Skeletal muscle satellite cell (primary cell): ENCODE measurements around the gene CACNG7.
"Not testable (repeated sequence)": the region's sequence is repeated elsewhere in the genome, so short reads cannot be mapped to it uniquely, and the experiment has no call there.

Source experiments
- H3K27me3 ChIP-seq: 2 replicates; pipeline ENCODE4 v1.7.0; 2013; ENCODE audit warnings: low read length; ENCODE audit not compliant: control insufficient read depth, insufficient read depth
- H3K36me3 ChIP-seq: 2 replicates; pipeline ENCODE4 v1.7.0; 2013; ENCODE audit warnings: mild to moderate bottlenecking, control low read depth, low read length; ENCODE audit not compliant: insufficient read depth
- H3K4me1 ChIP-seq: 2 replicates; pipeline ENCODE4 v1.7.0; 2013; ENCODE audit warnings: low read length; ENCODE audit not compliant: control insufficient read depth, insufficient read depth
- H3K4me2 ChIP-seq: 2 replicates; pipeline ENCODE4 v1.7.0; 2013; ENCODE audit warnings: mild to moderate bottlenecking, low read length
- H3K4me3 ChIP-seq: 2 replicates; pipeline ENCODE4 v1.7.0; 2013; ENCODE audit warnings: low read length
- H3K9ac ChIP-seq: 2 replicates; pipeline ENCODE4 v1.7.0; 2013; ENCODE audit warnings: mild to moderate bottlenecking, low read depth, low read length, moderate library complexity
- H3K9me3 ChIP-seq: replicated peaks from 2 replicates; pipeline ENCODE4 v1.7.0; 2013; ENCODE audit warnings: mild to moderate bottlenecking, control low read depth, low read length

The CACNG7 gene

GRCh38 chr19:53944933-53945332 lies 35.9 kb downstream of the CACNG7 start:
- H3K4me1 ChIP-seq = no peaks in the 10 kb centered on the region

DNA sequence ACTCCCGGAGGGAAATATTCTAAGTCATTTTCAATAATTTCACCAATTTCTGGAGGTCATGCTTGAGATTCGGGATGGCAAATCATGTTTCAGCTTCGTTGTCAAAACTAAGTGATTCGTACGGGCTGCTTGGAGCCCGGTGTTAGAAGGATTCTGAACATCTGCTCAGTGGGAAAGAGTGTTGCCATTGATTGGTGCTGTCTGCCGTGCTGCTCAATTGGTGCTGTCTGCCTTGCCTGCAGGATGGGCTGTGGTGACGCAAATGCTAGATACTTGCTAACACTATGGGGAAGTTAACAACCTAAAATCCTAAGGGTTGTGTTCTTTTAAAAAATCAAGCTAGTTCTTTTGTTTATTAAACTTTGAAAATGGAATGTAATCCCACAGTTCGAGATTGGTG lies 36.4 kb downstream of the CACNG7 start:
- no peaks in the 10 kb centered on the region for H3K9me3 ChIP-seq
- H3K4me1 ChIP-seq = no peaks in the 10 kb centered on the region
- no peak overlapping the region for H3K4me2 ChIP-seq
- no peaks in the 10 kb centered on the region for H3K36me3 ChIP-seq
- H3K27me3 ChIP-seq = peaks cover 15% of the 10 kb centered on the region
- no peak overlapping the region for H3K4me3 ChIP-seq
- H3K9ac ChIP-seq = no peak overlapping the region

More at GRCh38 chr19:53944933-53945332, 35.9 kb downstream of the CACNG7 start:
- H3K9ac ChIP-seq = no peak overlapping the region
- no peaks in the 10 kb centered on the region for H3K9me3 ChIP-seq
- H3K4me2 ChIP-seq = no peak overlapping the region
- H3K27me3 ChIP-seq = peaks cover 15% of the 10 kb centered on the region
- H3K36me3 ChIP-seq = no peaks in the 10 kb centered on the region
- no peak overlapping the region for H3K4me3 ChIP-seq

DNA sequence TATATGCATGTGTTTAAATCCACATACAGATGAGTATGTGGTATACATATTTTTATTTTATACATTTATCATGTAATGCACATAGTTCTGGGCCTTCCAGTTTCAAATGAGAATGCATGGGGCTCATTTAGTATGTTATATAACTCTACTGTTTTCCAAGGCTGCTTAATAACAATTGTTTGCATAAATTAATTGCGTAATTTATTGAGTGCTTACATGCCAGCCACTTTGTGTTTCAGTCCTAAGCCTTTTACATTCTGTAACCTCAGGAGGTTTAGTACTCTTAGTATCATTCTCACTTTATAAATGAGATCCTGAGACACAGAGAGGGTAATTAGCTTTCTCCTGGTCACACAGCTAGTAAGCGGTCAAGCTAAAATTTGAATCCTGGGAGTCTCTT lies 36.9 kb downstream of the CACNG7 start:
- no peak overlapping the region for H3K4me2 ChIP-seq
- H3K27me3 ChIP-seq = peaks cover 15% of the 10 kb centered on the region
- no peaks in the 10 kb centered on the region for H3K9me3 ChIP-seq
- no peak overlapping the region for H3K4me3 ChIP-seq
- H3K36me3 ChIP-seq = no peaks in the 10 kb centered on the region
- H3K4me1 ChIP-seq = no peaks in the 10 kb centered on the region
- no peak overlapping the region for H3K9ac ChIP-seq

DNA sequence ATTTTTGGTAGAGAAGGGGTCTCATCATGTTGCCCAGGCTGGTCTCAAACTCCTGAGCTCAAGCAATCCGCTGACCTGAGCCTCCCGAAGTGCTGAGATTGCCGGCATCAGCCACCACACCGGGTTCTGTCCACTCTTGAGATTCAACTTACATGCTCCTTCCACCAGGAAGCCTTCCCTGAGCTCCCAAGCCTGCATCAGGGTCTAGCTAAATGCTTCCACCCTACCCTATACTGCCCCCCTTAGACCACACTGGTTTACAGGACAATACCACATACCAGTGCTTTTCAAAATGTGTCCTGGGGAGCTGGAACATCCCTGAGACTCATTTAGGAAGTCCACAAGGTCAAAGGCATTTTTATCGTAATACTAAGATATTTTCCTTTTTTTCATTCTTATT lies 38.5 kb downstream of the CACNG7 start:
- Histone ChIP-seq H3K9ac (no peak overlapping the region), H3K4me1 (no peaks in the 10 kb centered on the region), H3K4me3 (no peak overlapping the region), H3K36me3 (no peaks in the 10 kb centered on the region), H3K9me3 (no peaks in the 10 kb centered on the region), H3K4me2 (no peak overlapping the region), H3K27me3 (peaks cover 5% of the 10 kb centered on the region)

- not testable (repeated sequence) for H3K36me3 ChIP-seq, H3K4me2 ChIP-seq, H3K9ac ChIP-seq, H3K27me3 ChIP-seq, H3K9me3 ChIP-seq, H3K4me1 ChIP-seq, H3K4me3 ChIP-seq
Observed at GRCh38 chr19:53948611-53949010, 39.5 kb downstream of the CACNG7 start.

DNA sequence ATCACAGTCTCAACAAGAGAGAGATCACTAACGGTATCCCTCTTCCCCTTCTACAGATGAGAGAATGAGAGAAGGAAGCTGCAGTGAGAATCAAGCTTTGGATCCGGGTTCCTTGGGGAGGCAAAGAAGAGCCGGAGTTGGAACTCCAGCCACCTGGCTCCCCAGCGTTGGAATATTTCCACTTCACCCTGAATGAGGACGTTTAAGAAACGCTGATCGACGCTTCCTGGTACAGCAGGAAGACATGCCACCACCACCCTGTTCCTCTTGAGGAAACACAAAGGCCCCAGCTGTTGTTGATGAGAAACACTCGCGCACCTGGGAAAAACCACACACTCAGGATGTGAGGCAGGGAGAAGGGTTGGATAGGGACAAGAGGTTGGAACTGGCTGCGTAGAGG lies 42.4 kb downstream of the CACNG7 start:
- Histone ChIP-seq H3K27me3 (peaks cover 3% of the 10 kb centered on the region), H3K9me3 (no peaks in the 10 kb centered on the region), H3K9ac (no peak overlapping the region), H3K4me3 (no peak overlapping the region), H3K36me3 (no peaks in the 10 kb centered on the region), H3K4me1 (no peaks in the 10 kb centered on the region), H3K4me2 (no peak overlapping the region)

DNA sequence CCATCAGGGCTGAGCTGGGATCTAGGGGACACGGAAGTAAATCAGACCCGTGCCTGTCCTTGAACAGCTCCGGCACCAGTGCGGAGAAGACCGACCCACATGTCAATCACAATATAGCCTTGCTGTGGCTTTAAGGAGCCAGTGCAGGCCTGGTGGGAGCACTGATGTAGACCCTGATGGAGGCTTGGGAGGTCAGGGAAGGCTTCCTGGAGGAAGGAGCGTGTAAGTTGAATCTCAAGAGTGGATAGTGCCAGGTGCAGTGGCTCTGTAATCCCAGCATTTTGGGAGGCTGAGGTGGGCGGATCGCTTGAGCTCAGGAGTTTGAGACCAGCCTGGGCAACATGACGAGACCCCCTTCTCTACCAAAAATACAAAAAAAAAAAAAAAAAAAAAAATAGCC lies 42.9 kb downstream of the CACNG7 start:
- Histone ChIP-seq H3K4me3 (no peak overlapping the region), H3K4me2 (no peak overlapping the region), H3K9me3 (no peaks in the 10 kb centered on the region), H3K27me3 (peaks cover 3% of the 10 kb centered on the region), H3K9ac (no peak overlapping the region), H3K36me3 (no peaks in the 10 kb centered on the region), H3K4me1 (no peaks in the 10 kb centered on the region)

GRCh38 chr19:53953383-53953782 lies 44.3 kb downstream of the CACNG7 start:
- no peaks in the 10 kb centered on the region for H3K4me1 ChIP-seq
- no peaks in the 10 kb centered on the region for H3K36me3 ChIP-seq
- H3K4me2 ChIP-seq = no peak overlapping the region
- H3K4me3 ChIP-seq = no peak overlapping the region
- no peak overlapping the region for H3K9ac ChIP-seq
- peaks cover 16% of the 10 kb centered on the region for H3K27me3 ChIP-seq
- no peaks in the 10 kb centered on the region for H3K9me3 ChIP-seq

DNA sequence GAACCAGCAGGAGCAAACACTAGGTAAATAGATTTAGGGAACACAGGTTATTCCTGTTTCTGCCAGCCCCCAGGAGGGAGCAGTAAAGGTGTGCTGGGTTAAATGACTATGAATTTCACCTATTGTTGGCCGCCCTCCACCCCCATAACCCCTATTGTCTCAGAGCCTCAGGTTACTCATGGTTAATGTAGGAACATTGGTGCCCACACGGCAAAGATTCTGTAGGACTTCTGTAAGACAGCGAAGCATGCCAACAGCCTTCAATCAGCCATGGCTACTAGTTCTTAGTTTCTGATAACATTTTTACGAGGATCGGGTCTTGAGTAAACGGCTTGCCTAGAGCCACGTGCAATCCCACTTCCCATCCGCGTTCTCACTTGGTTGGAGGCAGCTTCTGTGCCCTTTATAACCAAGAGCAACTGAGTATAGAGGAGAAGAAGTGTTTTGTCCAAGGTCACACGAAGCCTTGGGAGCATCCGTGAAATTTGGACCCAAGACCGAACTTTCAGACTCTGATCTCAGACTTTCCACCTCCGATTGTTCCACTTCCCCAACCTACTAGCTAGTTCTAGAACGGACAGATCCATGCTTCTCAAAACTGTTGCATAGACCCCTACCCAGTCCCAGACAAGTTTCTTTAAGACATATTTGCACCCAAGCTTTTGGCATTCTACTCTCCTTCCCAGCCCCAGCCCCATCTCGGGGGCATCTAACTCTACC lies 48.5 kb downstream of the CACNG7 start:
- Histone ChIP-seq H3K9ac (no peak overlapping the region), H3K27me3 (peaks cover 41% of the 10 kb centered on the region), H3K4me2 (no peak overlapping the region), H3K9me3 (no peaks in the 10 kb centered on the region), H3K4me1 (no peaks in the 10 kb centered on the region), H3K4me3 (no peak overlapping the region), H3K36me3 (no peaks in the 10 kb centered on the region)

- Histone ChIP-seq H3K27me3 (peaks cover 41% of the 10 kb centered on the region), H3K36me3 (no peaks in the 10 kb centered on the region), H3K4me3 (no peak overlapping the region), H3K9ac (no peak overlapping the region), H3K4me2 (no peak overlapping the region), H3K4me1 (no peaks in the 10 kb centered on the region), H3K9me3 (no peaks in the 10 kb centered on the region)
Observed at GRCh38 chr19:53958168-53958571, 49.1 kb downstream of the CACNG7 start.

DNA sequence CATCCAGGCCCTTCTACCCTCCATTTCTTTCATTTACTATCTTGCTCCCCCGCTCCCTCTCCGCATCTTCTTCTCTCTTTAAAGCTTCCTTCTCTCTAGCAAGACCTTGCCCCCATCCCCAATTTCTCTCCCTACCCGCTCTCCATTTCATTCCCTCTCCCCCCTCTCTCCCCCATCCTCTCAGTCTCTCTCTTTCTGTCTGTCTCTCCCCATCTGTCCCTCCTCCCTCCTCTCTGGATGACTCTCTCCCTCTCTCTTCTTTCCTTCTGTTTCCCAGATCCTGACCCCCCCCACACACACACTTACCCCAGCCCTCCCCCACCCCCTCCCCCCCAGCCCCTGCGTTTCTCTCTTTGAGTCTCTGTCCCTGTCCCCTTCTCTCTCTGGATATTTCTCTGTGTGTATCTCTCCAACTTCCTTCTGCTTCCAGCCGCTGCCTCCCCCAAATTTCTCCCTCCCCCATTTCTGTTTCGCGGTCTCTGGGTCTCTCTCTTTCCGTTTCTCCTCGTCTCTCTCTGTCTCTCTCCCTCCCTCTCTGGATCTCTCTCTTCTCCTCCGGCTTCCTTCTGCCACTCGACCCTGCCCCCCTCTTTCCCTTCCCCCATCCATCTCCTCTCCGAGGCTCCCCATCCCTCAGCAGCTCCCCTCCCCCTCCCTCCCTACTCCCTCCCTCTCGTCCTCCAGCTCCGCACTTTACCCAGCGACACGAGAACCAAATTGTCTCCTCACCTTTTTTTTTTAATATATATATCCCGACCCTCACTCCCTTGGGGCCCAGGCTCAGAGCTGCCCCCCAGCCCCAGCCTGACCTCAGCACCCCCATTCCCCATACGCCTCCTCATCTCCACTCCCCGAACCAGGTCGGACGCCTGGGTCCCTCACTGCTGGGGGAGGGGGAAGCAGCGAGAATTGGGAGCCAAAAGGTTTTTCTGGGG lies 50.0 kb downstream of the CACNG7 start:
- H3K4me1 ChIP-seq = no peaks in the 10 kb centered on the region
- no peak overlapping the region for H3K9ac ChIP-seq
- no peaks in the 10 kb centered on the region for H3K36me3 ChIP-seq
- no peak overlapping the region for H3K4me3 ChIP-seq
- H3K27me3 ChIP-seq = peaks cover 49% of the 10 kb centered on the region
- H3K4me2 ChIP-seq = no peak overlapping the region
- no peaks in the 10 kb centered on the region for H3K9me3 ChIP-seq
